GM18505 (cell line): Measurements from ENCODE around the gene SMAD7.

Experiments used
- ATAC-seq: cut with Tn5 transposase; IDR thresholded peaks from one replicate; pipeline ENCODE4 v1.9.1; 2021; ENCODE audit not compliant: unreplicated experiment
- POLR2A ChIP-seq: IDR thresholded peaks from 4 replicates; pipeline ENCODE4 v1.6.1; 2011; ENCODE audit warnings: borderline replicate concordance; ENCODE audit not compliant: insufficient read depth, insufficient read length; ENCODE audit errors: extremely low read depth

The SMAD7 gene

GRCh38 chr18:48887294-48887904 is 63.4 kb downstream of the SMAD7 start:
- ATAC-seq: no peak
- TF ChIP-seq POLR2A: no peak

- no peak for ATAC-seq
- no peak for TF ChIP-seq POLR2A
Measured at GRCh38 chr18:48886520-48887293, 64.1 kb downstream of the SMAD7 start.

- ATAC-seq: no peak
- no peak for TF ChIP-seq POLR2A
Measured at GRCh38 chr18:48885924-48886400, 64.8 kb downstream of the SMAD7 start.

- no peak for ATAC-seq
- no peak for TF ChIP-seq POLR2A
Measured at GRCh38 chr18:48885266-48885923, 65.4 kb downstream of the SMAD7 start.

GRCh38 chr18:48884771-48885170 is 66.0 kb downstream of the SMAD7 start:
- no peak for TF ChIP-seq POLR2A

GRCh38 chr18:48884306-48884705 is 66.5 kb downstream of the SMAD7 start:
- no peak for ATAC-seq
- TF ChIP-seq POLR2A: no peak

More at GRCh38 chr18:48884771-48885170, 66.0 kb downstream of the SMAD7 start:
- no peak for ATAC-seq

- no peak for TF ChIP-seq POLR2A
- no peak for ATAC-seq
Measured at GRCh38 chr18:48882379-48882778, 68.4 kb downstream of the SMAD7 start.

- ATAC-seq: no peak
Measured at GRCh38 chr18:48880931-48881330, 69.8 kb downstream of the SMAD7 start.

GRCh38 chr18:48879008-48879431 is 71.7 kb downstream of the SMAD7 start:
- ATAC-seq: no peak
- no peak for TF ChIP-seq POLR2A

More at GRCh38 chr18:48880931-48881330, 69.8 kb downstream of the SMAD7 start:
- no peak for TF ChIP-seq POLR2A

GRCh38 chr18:48878471-48878870 is 72.3 kb downstream of the SMAD7 start:
- ATAC-seq: no peak
- no peak for TF ChIP-seq POLR2A

GRCh38 chr18:48877941-48878340 is 72.8 kb downstream of the SMAD7 start:
- no peak for TF ChIP-seq POLR2A

GRCh38 chr18:48876590-48876989 is 74.2 kb downstream of the SMAD7 start:
- TF ChIP-seq POLR2A: no peak
- no peak for ATAC-seq

More at GRCh38 chr18:48877941-48878340, 72.8 kb downstream of the SMAD7 start:
- no peak for ATAC-seq

- no peak for ATAC-seq
- TF ChIP-seq POLR2A: no peak
Measured at GRCh38 chr18:48875942-48876511, 74.7 kb downstream of the SMAD7 start.
